Urothelium cell line (cell line): ENCODE results near the gene AOX1.
A peak's percentile ranks its signal among the peaks of the same experiment; 100 is the strongest.
"Not testable (repeated sequence)": the region's sequence is repeated elsewhere in the genome, so short reads cannot be mapped to it uniquely, and the experiment has no call there.

ENCODE experiments used
- DNase-seq: peaks from one replicate; pipeline ENCODE4 v3.0.0; 2011; ENCODE audit warnings: low spot score, mixed read lengths
- FAIRE-seq: peaks from 2 replicates; lab custom pipeline; 2011; peaks lifted over from hg19 to GRCh38; lab: Jason Lieb, UNC

The AOX1 gene

GRCh38 chr2:200625282-200625681 is 39.5 kb downstream of the AOX1 start:
- FAIRE-seq (no peak), DNase-seq (no peak)

- no peak for DNase-seq
- no peak for FAIRE-seq
Observed at GRCh38 chr2:200625958-200626363, 40.1 kb downstream of the AOX1 start.

- DNase-seq = no peak
- FAIRE-seq = no peak
Observed at GRCh38 chr2:200627110-200627770, 41.4 kb downstream of the AOX1 start.

- DNase-seq, FAIRE-seq: not testable (repeated sequence)
Observed at GRCh38 chr2:200628461-200628860, 42.6 kb downstream of the AOX1 start.

- DNase-seq (no peak), FAIRE-seq (no peak)
Observed at GRCh38 chr2:200631287-200631686, 45.5 kb downstream of the AOX1 start.

GRCh38 chr2:200634231-200634964 is 48.6 kb downstream of the AOX1 start:
- DNase-seq (no peak), FAIRE-seq (no peak)

GRCh38 chr2:200635251-200635650 is 49.4 kb downstream of the AOX1 start:
- FAIRE-seq (no peak), DNase-seq (no peak)

GRCh38 chr2:200637901-200638300 is 52.1 kb downstream of the AOX1 start:
- no peak for FAIRE-seq

GRCh38 chr2:200640176-200640575 is 54.4 kb downstream of the AOX1 start:
- no peak for DNase-seq
- FAIRE-seq = no peak

More at GRCh38 chr2:200637901-200638300, 52.1 kb downstream of the AOX1 start:
- DNase-seq = no peak

GRCh38 chr2:200640901-200641300 is 55.1 kb downstream of the AOX1 start:
- FAIRE-seq = no peak
- no peak for DNase-seq

- DNase-seq, FAIRE-seq: not testable (repeated sequence)
Observed at GRCh38 chr2:200648518-200649281, 62.9 kb downstream of the AOX1 start.

GRCh38 chr2:200649724-200650123 is 63.9 kb downstream of the AOX1 start:
- DNase-seq (no peak), FAIRE-seq (no peak)

- DNase-seq (no peak), FAIRE-seq (no peak)
Observed at GRCh38 chr2:200650195-200650594, 64.4 kb downstream of the AOX1 start.

GRCh38 chr2:200652158-200652557 is 66.3 kb downstream of the AOX1 start:
- FAIRE-seq = no peak
- no peak for DNase-seq

GRCh38 chr2:200653021-200653420 is 67.2 kb downstream of the AOX1 start:
- no peak for DNase-seq
- no peak for FAIRE-seq

- FAIRE-seq (no peak), DNase-seq (no peak)
Observed at GRCh38 chr2:200654823-200655222, 69.0 kb downstream of the AOX1 start.

GRCh38 chr2:200655918-200656580 is 70.2 kb downstream of the AOX1 start:
- FAIRE-seq (no peak), DNase-seq (no peak)

GRCh38 chr2:200658278-200658864 is 72.6 kb downstream of the AOX1 start:
- DNase-seq (no peak), FAIRE-seq (no peak)

GRCh38 chr2:200659410-200659809 is 73.6 kb downstream of the AOX1 start:
- DNase-seq (no peak), FAIRE-seq (no peak)

- no peak for DNase-seq
- FAIRE-seq = no peak
Observed at GRCh38 chr2:200661477-200661876, 75.7 kb downstream of the AOX1 start.

GRCh38 chr2:200662727-200663126 is 76.9 kb downstream of the AOX1 start:
- peak; percentile 38 for DNase-seq
- no peak for FAIRE-seq
